Raji (cell line): ENCODE results near the gene PDCD11.

Experiments used
- POLR2A ChIP-seq: IDR thresholded peaks from 2 replicates; pipeline ENCODE4 v1.6.1; 2011; ENCODE audit warnings: low read depth, low read length, control low read depth; ENCODE audit not compliant: insufficient read depth

PDCD11 gene

GRCh38 chr10:103476046-103476768 lies 79.8 kb downstream of the PDCD11 start:
- TF ChIP-seq POLR2A: no peak

DNA sequence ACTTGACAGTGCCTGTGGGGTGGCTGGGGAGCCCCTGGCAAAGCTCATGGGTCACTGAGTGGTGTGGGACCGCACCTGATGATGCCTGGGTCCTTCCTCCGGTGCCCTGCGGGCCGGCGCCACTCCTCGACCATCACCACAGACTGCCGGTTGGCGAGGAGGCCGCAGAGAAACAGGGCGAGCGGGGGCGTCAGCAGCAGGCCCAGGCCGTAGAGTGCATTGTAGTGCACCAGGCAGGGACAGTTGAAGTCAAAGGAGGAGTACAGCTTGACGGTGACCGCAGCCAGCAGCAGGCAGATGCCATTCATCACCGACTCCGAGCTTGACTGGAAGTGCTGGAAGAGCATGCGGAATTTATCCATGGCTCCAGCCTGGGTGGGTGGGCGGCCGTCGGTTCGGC lies 82.2 kb downstream of the PDCD11 start:
- no peak for TF ChIP-seq POLR2A

DNA sequence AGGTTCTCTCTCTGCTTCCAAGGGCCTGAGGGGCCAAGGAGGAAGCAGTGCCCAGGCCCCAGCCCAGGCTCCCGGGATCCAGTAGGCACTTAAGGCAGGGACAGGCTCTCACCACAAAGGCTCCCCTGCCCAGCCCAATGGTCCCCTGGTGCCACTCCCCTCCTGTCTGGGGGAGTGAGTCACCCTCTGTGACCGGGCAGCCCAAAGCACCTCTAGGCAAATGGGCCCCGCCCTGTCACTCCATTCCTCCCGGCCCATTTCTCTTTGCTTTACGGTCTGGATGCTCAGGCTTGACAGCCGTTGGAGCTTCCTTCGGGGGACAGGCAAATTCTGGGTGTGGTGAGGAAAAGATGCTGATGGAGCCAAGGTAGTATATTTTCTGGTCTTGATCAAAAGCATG lies 82.7 kb downstream of the PDCD11 start, which contains the start of gene CALHM3:
CALHM3 (minus strand) TSS at position 106 of the 400 bp plus-strand sequence. CDS start 208 bp downstream, outside the sequence.
- no peak for TF ChIP-seq POLR2A

DNA sequence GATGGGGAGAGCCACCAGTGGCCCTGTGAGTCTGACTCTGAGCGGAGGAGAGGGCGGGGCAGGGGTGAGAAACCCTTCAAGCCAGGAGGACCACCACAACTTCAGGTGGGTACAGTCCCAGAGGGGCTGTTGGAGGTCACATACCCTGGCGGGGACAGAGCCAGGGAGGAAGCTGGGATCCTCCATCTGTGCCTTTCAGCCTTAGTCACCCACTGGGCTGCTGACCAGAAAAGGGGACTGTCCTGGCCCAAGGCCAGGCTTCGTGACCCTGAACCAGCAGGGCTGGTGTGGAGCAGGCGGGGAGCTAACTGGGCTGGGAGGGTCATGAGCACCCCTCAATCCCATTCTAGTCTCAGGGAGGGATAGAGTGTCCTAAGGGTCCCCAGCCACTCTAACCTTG lies 84.1 kb downstream of the PDCD11 start:
- no peak for TF ChIP-seq POLR2A

DNA sequence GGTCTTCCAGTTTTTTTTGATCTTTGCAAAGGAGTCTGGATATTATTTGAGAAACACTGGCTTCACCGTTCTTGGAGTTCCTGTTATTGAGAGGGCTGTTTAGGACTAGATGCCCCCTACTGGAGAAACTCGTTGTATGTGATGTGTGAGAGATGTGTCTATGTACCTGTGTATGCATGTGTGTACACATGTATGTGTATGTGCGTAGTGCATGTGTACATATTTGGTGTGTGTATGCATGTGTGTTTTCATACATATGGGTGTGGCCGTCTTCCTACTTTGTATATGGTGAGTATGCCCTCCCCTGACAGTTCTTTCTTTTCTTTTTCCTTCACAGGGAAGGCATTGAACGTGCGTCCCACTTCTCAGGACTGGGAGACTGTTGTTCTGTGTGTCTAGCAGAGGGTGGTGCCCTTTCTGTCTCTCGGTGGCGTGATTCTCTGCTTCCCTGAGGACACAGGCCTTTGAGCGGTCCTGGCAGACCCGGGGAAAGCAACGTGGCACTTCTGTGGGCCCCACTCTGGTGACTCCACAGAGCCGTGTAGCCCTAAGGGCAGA lies 85.6 kb downstream of the PDCD11 start:
- no peak for TF ChIP-seq POLR2A

- no peak for TF ChIP-seq POLR2A
These were observed 90.9 kb downstream of the PDCD11 start for GRCh38 chr10:103487410-103487708.

DNA sequence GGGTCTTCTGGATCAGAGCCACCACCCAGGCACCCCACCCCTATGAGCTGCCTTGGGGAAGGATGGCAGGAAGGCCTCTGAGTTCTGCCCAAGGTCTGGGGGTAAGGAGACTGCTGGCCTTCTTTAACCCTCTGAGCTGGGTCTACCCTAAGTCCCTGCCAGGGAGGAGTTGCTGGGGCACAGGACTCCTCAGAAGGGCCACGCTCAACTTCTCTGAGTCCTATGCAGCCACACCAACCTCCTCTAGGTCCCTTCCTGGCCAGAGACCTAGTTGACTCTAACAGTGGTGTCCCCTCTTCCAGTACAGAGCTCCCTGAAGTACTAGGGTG lies 94.5 kb downstream of the PDCD11 start:
- no peak for TF ChIP-seq POLR2A

GRCh38 chr10:103491729-103492364 lies 95.4 kb downstream of the PDCD11 start:
- TF ChIP-seq POLR2A: no peak

DNA sequence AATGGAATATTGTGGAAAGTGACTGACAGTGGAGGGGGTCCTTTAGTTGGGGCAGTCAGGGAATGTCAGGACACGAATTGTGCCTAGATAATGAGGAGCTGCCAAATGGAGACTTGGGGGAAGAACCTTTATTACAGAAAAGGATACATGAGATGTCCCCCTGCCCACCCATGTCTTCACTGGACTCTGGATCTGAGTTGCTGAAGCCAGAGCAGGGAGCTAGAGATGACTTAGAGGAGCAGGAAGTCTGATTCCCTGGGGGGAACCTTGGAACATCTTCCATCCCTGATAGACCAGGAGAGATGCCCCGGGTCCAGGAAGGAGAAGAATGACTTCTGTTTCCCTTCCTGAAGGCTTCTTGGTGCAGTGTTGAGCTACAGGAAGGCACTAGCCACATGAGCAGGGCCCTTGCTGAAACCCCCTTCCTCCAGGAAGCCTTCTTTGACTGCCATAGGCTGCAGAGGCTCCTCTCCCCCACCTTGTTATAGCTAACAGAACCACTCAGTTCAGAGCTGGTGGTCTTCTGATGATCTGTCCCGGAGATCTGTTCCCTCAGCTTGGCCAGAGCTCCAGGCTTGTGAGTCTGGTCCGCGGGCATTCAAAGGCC lies 96.3 kb downstream of the PDCD11 start:
- no peak for TF ChIP-seq POLR2A

DNA sequence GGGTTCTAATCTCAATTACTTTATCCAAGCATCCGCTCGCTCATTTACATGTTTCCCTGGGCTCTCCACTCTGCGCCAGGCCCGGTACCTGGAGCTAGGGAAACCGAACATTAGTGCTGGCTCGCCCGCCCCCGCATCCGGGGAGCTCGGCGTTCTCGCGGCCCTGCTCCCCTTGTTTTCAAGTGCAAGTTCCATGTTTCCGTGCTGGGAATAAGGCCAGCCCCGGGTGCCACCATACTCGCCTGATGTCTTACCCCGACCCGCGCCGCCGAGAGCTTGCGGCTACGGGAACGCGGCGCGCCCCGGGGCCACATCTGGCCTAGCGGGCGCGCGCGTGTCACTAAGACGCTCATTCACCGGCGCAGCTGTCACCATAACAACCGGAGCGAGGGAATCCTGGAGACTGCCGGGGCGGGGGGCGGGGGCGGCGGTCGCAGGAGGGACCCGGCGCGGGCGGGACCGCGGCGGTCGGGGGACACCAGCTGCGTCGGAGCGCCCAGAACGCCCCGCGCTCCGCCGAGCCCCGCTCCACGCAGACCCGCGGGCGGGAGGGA lies 97.0 kb downstream of the PDCD11 start, which contains the start of gene NEURL1:
NEURL1 (plus strand) TSS at position 344 of the 554 bp plus-strand sequence. CDS start 683 bp downstream, outside the sequence.
- no peak for TF ChIP-seq POLR2A

- TF ChIP-seq POLR2A: no peak
These were observed 97.8 kb downstream of the PDCD11 start for GRCh38 chr10:103493916-103494877.

- no peak for TF ChIP-seq POLR2A
These were observed 98.9 kb downstream of the PDCD11 start for GRCh38 chr10:103495321-103495720.
